HL-60 (cell line): ENCODE data around the gene LRRC52.

Experiments used
- GABPA ChIP-seq: IDR thresholded peaks from 2 replicates; pipeline ENCODE4 v1.6.1; 2012; ENCODE audit warnings: low read depth
- POLR2AphosphoS5 ChIP-seq: IDR thresholded peaks from 2 replicates; pipeline ENCODE4 v1.6.1; 2012; ENCODE audit warnings: low read depth
- TF ChIP-seq, protein P1 (sequence below): IDR thresholded peaks from one replicate; pipeline ENCODE4 v1.5.1; 2011; ENCODE audit warnings: low read length, control low read depth, inconsistent platforms; ENCODE audit not compliant: insufficient read depth
- TF ChIP-seq, protein P2 (sequence below): IDR thresholded peaks from 2 replicates; pipeline ENCODE4 v1.6.1; 2012; ENCODE audit warnings: low read depth; ENCODE audit not compliant: insufficient replicate concordance

GRCh38 chr1:165537356-165538109, 6.3 kb upstream of the LRRC52 start:
- TF ChIP-seq, protein P1, sequence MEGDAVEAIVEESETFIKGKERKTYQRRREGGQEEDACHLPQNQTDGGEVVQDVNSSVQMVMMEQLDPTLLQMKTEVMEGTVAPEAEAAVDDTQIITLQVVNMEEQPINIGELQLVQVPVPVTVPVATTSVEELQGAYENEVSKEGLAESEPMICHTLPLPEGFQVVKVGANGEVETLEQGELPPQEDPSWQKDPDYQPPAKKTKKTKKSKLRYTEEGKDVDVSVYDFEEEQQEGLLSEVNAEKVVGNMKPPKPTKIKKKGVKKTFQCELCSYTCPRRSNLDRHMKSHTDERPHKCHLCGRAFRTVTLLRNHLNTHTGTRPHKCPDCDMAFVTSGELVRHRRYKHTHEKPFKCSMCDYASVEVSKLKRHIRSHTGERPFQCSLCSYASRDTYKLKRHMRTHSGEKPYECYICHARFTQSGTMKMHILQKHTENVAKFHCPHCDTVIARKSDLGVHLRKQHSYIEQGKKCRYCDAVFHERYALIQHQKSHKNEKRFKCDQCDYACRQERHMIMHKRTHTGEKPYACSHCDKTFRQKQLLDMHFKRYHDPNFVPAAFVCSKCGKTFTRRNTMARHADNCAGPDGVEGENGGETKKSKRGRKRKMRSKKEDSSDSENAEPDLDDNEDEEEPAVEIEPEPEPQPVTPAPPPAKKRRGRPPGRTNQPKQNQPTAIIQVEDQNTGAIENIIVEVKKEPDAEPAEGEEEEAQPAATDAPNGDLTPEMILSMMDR = no peak
- TF ChIP-seq, protein P2, sequence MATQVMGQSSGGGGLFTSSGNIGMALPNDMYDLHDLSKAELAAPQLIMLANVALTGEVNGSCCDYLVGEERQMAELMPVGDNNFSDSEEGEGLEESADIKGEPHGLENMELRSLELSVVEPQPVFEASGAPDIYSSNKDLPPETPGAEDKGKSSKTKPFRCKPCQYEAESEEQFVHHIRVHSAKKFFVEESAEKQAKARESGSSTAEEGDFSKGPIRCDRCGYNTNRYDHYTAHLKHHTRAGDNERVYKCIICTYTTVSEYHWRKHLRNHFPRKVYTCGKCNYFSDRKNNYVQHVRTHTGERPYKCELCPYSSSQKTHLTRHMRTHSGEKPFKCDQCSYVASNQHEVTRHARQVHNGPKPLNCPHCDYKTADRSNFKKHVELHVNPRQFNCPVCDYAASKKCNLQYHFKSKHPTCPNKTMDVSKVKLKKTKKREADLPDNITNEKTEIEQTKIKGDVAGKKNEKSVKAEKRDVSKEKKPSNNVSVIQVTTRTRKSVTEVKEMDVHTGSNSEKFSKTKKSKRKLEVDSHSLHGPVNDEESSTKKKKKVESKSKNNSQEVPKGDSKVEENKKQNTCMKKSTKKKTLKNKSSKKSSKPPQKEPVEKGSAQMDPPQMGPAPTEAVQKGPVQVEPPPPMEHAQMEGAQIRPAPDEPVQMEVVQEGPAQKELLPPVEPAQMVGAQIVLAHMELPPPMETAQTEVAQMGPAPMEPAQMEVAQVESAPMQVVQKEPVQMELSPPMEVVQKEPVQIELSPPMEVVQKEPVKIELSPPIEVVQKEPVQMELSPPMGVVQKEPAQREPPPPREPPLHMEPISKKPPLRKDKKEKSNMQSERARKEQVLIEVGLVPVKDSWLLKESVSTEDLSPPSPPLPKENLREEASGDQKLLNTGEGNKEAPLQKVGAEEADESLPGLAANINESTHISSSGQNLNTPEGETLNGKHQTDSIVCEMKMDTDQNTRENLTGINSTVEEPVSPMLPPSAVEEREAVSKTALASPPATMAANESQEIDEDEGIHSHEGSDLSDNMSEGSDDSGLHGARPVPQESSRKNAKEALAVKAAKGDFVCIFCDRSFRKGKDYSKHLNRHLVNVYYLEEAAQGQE = no peak
- no peak for TF ChIP-seq GABPA
- TF ChIP-seq POLR2AphosphoS5 = peak; percentile 20; the same call in 1 of the 2 replicates
